A549 treated with AZD2906 at 1 μM for 4 hours (cell line): ENCODE results near the gene NANOGP8. TPM values are rescaled to one million over a fixed set of nuclear protein-coding genes. Genes with fewer than 3 reads are reported as not detected.

Experiments used
- total RNA-seq: library from RNA; stranded (reverse); fragments of 200-300 nt; extraction: Qiagen RNA extraction; gene quantifications from 5 replicates; pipeline ENCODE4 v1.2.3, GENCODE V29; 2022

NANOGP8 gene
- not detected in 5 replicates for total RNA-seq

GRCh38 chr15:35085176-35085919, at the start of gene NANOGP8:
NANOGP8 (minus strand) TSS chr15:35085295; CDS start chr15:35085110, 185 bp downstream.

Other genes starting within 250 kb of the NANOGP8 start
- 25.1 to 31.3 TPM (median 29.9 TPM) in 5 replicates for gene AQR, start 115.6 kb downstream of the NANOGP8 start, total RNA-seq
- 13.0 to 16.6 TPM (median 14.7 TPM) in 5 replicates for gene ZNF770, start 97.0 kb downstream of the NANOGP8 start, total RNA-seq